HG03342 (cell line): Measurements from ENCODE around the gene DRGX.

Source experiments
- ATAC-seq: cut with Tn5 transposase; IDR thresholded peaks from one replicate; pipeline ENCODE4 v1.9.1; 2021; ENCODE audit warnings: mild to moderate bottlenecking, moderate library complexity; ENCODE audit not compliant: unreplicated experiment

DRGX gene

DNA sequence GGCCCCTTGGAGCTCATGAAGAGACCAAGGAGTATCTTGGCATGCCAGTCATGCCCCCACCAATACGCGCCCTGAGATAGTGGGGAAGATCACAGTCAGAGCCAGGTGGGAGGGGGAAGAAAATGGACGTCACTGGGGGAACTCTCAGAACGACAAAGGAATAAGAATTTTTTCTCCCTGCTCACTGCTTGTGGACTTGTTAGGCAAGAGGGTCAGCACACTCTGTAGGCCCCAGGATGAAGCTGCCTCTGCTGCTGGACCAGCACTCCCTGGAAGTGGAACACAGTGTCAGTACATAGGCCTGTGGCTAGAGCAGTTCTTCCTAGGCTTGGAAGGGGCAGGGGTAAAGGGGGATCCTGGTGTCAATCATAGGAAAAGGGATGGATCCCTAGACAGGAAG, 46.5 kb downstream of the DRGX start:
- ATAC-seq, result no peak

DNA sequence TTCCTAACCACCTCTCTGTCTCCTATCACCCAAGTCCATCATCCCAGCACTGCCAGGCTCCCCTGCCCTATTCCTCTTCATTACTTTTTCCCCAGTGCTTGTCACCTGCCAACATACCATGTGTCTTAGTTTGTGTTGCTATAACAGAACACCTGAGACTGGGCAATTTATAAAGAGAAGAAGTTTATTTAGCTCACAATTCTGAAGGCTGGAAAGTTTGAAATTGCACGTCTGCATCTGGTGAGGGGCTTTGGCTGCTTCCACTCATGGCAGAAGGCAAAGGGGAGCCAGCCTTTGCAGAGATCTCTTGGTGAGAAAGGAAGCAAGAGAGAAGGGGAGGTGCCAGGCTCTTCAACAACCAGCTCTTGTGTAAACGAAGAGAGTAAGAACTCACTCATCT, 47.3 kb downstream of the DRGX start:
- ATAC-seq, result no peak

DNA sequence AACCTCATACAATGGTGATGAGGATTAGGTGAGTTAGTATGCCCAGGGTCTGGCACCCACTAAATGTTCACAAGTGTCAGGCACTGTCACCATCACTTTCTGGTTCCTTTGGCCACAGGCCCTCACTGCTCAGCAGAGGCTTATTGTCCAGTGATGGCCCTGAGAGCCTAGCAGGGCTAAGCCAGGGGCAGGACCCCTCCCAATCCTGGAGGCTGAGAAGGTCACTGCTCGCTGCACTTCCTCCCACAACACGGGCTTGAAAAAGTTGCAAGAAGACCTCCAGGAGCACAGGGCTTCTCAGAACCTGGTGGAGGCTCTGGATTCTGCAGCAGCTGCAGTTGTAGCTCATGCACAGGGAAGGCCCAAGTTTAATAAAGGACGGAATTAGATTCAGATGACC, 48.1 kb downstream of the DRGX start:
- no peak for ATAC-seq

DNA sequence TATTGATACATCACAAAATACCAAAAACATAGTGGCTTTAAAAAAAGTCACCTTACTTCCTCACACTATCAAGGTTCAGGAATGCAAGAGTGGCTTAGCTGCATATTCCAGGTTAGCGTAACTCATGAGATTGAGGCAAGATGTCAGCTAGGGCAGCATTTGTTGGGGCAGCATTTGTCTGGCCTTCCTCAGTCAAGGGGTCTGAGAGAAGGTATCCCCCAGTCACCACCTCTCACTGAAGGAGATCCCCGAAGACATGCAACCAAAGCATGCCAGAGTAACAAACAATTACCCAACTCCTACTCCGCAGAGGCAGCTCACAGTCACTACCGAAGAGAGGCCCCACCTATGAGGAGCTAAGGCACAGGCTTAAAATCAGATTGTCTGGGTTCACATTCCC, 48.5 kb downstream of the DRGX start:
- no peak for ATAC-seq

DNA sequence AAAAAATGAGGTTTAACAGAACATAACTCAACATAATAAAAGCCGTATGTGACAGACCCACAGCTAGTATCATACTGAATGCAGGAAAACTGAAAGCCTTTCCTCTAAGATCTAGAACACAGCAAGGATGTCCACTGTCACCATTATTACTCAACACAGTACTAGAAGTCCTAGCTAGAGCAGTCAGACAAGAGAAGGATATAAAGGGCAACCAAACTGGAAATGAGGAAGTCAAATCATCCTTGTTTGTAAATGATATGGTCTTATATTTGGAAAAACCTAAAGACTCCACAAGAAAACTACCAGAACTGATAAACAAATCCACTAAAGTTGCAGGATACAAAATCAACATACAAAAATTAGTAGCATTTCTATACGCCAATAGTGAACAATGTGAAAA, 51.0 kb downstream of the DRGX start:
- ATAC-seq, result no peak

DNA sequence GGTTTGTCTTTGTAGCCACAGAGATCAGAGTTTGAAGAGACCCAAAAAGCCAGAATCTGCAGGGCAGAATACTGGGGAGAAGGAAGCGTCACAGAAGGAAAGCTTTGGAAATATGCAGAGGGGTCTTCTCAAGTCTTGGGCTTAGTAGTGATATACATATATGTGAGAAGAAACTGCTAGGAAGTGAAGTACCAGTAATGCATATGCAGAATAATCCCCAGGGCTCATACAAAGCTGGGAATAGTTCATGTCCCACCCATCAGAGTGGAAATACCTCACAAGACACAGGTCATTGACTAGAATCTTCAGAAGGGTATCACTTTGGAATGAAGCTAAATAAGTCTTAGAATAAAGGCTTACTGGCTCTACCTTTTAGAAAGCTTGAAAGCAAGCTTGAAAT, 57.3 kb downstream of the DRGX start:
- no peak for ATAC-seq

DNA sequence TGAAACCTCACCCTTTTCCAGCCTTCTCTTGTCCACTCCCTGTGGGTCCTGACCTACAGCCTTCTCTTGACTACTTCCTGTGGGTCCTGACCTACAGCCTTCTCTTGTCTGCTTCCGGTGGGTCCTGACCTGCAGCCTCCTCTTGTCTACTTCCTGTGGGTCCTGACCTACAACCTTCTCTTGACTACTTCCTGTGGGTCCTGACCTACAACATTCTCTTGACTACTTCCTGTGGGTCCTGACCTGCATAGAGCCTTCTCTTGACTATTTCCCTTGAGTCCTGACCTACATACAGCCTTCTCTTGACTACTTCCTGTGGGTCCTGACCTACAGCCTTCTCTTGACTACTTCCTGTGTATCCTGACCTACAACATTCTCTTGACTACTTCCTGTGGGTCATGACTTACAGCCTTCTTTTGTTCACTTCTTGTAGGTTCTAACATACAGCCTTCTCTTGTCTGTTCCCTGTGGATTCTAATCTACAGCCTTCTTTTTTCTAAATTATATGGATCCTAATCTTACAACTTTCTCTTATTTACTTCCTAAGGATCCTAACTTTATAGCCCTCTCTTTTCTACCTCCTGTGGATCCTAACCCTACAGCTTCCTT, 60.4 kb downstream of the DRGX start:
- no peak for ATAC-seq

DNA sequence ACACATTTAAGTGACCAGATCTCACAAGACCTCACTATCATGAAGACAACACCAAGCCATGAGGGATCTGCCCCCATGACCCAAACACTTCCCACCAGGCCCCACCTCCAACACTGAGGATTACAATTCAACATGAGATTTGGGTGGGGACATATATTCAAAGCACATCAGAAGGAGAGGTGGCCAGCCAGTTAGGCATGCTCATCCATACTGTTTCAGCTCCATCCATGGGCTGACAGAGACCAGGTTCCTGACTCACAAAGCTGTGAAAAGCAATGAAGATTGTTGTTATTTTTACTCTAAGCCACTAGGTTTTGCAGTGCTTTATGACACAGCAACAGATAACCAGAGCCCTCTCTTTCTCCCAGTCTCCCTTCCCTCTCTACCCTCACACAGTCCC, 60.9 kb downstream of the DRGX start:
- no peak for ATAC-seq

DNA sequence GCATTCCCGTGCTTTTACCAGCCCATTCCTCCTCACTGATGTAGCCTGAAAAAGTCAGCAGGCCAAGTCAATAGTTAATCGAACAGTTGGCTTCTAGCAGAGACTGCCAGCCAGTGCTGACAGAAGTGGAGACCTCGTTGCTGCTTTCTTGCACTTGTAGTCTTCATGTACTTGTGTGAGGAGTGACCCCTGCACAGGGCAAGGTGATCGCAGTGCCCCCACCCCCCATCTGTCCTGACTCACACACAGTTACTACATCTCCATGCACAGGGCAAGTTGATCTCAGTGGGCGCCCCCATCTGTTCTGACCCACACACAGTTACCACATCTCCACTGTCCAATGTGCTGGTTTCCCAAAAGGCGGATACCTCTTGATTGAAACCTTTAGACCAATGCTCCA, 62.7 kb downstream of the DRGX start:
- ATAC-seq, result no peak

DNA sequence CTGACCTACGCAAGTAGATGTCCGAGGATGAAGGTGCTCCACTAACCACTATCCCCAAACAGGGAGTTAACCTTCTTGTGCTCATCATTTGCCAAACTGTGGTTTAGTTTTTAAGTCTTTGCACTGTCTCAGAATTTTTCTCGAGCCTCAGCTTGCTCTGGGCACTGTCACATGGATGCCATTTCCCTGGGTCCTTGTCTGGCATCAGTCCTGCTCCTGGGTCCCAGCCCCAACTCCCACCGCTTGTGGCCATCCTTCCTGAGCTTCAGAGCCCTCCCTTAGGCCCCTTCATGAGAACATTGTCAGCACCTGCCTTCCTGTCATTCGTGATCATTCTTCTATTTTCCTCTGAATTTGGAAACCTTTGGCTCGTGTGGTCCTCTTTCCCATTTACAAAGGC, 63.1 kb downstream of the DRGX start:
- no peak for ATAC-seq

DNA sequence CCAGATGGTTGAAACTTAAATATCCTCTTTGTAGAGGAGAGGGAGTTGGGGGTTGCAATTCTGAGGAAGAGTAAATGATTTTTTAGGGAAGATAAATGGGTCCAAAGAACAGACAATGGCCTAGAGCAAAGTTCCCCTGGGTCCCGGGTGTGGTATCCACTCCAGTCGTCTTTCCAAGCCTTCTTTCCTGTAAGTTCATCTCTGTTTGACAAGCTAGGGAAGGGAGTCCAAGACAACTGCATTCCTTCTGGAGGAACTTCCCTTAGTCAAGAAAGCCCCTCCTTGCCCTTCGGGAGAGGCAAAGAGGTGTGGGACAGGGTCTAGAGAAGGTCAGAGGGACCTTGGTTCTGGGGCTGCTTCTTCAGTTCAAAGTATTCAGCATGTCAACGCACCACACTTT, 63.6 kb downstream of the DRGX start:
- ATAC-seq, result no peak

DNA sequence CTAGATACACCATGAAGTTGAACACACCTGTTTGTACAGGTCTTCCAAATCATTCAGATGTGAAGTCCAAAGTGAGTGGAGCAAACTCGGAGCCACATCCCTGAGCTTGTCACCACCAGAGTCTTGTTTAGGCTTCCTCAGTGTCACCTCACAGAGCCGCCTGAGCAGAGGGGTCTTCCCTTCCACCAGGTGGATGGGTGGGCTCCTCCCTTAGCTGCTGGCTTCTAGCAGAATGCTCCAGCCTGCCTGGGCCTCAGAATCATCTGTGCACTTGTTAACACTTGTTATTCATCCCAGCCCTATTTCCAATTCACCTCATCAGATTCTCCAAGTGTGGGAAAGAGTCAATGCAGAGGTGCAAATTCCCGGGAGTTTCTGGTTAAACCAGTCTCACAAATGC, 64.5 kb downstream of the DRGX start:
- ATAC-seq, result no peak

DNA sequence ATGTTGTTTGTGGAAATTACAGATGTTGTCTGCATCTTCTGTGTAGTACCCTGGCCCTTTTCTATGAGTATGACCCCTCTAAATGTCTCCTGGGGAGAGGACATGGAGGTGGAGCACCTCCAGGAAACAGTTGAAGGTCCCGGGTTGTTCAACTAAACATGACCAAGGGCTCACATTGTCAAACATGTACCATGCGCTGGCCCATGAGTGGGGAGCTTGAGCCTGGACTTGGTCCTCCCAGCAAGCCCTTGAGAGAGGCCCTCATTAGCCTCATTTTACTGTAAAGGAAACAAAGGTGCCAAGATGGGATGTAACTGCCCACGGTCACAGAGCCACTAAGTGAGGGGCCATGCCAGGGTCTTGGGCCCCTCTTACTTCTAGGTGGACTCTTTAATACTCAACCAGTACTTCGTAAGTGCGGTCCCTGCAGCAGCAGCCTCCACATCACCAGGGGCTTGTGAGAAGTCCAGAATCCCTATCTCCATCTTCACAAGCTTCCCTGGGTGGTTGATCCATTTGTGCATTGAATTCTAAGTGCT, 65.7 kb downstream of the DRGX start:
- ATAC-seq, result no peak

DNA sequence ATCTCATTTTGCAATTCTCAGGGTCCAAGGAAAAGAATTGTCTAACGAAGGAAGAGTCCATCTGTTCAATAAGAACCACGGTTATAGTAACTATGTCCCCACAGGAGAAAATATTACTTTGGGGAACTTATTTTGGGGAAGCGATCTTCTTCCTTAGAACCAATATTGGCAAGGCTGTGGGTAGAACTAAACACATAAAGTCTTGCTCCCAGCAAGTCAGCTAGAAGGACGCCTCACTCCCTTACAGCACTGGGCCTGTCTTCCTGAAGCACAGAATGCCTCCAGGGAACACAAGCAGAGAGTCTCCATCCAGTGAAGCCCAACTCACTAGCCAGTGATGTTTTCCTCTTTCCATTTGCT, 66.8 kb downstream of the DRGX start:
- no peak for ATAC-seq

DNA sequence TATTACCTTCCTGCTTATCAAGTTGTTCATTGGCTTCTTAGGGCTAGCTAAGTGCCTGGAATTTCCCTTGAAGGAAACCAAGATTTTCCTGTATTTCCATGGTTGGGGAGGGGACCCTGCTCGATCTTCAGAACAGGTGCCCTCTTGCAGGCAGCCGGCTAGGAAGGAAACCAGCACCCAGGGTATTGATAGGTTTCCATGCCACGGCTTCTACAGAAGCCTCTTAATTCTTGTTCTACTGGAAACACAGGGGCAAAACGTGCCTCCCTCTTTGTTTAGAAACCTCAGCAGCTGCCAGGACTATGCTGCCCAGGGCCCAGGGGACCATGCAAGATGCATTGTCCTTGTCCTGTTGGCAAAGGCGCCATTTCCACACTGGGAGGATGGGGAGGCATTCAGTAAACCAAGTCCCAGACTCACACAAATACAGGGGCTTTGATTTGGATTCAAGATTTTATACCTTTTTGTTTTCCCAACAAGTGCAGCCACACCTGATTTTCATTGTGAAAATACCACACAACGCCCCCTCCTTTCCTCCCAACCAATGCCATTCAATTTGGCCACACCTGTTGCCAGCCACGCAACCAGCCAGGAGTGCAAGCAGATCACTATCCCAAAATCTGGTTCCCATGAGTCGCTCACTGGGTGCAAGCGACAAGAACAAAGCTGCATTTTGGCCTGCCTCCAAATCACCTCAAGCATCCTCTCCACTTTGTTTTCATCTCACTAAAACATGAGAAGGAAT, 67.3 kb downstream of the DRGX start:
- no peak for ATAC-seq

DNA sequence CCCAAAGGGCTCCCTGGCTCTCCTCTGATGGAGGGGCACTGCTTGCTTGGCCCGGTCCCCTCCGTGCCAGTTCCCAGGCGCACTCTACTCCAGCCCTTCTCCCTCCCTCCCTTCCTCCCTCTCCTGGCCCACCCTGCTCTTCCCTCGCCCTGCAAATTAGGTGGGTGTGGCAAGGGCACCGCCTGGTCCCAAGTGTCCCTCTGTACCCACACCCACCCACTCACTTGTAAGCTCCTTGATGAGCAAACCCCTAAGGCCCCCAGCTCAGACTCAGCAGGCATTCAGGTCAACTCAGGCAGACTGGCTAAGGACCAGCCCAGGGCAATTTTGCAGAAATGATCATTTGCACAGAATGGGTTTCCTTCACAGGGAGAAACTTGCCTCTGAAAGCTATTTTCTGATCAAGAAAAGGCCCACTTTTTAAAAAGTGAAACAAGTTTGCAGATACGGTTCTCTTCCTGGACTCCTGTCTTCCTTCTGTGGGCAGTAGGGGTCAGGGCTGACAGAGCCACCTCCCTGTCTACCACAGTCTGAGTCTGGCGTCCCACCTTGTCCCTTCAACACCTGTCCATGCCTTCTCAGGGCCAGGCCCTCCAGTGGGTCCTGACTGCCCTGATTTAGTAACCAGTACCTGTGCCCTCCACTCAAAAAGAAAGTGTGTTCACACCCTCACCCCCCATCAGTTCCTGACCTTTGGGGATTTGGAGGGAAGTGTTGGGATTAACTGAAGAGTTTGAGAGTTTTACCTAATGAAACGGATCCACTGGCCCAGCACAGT, 68.7 kb downstream of the DRGX start:
- ATAC-seq, result no peak

DNA sequence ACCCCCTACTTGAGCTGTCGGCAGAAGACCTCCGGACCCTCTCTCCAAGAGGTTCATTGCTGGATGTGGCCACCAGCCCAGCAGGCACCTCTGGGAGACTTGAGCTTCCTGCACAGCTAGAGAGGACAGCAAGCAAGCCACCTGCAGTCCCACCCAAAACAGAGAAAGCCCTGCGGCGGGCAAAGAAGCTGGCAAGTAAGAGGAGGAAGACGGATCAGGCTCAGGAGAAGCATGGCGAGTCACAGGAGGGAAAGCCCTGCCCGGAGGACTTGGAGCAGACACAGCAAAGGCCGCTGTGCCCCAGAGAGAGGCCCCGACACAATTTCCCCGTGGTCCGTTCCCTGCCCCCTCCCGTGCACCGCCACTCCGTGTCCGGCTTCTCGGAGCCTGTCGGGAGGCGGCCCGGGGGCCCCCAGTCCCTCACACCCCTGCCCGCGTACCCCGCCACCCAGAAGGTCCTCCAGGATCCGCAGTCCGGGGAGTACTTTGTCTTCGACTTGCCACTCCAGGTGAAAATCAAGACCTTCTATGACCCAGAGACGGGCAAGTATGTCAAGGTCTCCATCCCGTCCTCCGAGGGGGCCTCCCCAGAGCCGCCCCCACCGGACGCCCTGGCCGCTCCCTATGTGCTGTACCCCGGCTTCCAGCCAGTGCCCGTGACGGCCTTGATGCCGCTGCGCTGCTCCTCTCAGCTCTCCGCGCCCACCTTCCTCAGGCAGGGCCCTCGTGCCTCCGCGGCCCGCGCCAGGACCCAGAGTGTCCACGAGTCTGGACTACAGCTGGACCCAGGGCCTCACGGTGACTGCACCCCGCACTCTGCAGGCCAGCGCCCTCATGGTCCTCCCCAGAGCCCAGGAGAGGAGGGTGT, 69.7 kb downstream of the DRGX start:
- ATAC-seq, result no peak

DNA sequence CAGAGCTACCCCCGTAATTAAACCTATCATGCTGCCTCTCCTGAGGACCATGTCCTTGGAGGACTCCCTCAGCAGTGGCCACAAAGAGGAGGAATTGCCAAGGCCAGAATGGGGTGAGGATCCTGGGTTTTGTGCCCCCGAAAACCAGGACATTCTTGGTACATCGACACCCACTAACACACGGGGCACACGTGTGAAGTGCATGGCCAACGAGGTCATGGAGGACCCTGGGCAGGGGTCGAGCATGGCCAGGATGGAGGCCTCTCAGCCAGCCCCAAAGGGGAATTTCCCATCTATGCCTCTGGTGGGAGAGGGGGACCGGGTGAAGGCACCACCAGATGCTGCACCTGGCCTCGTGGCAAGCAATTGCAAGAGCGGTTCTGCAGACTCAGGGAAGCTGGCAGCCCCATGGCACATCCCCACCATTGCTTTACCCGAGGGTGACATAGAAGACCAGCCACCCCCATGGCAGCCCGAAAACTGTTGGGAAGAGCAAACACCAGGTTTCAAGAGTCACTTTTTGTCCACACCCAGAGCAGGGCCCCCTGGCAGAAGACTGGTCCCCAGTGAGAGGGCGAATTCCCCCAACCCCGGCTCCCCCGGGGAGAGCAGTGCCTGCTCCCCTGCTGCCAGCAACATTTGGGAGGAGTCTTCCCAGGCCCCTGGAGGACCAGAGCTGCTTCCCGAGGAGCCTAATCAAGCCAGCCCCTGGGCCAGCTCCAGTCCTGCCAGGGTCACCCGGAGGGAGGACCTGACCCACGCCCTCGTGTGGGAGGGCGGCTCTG, 70.6 kb downstream of the DRGX start:
- ATAC-seq, result no peak

DNA sequence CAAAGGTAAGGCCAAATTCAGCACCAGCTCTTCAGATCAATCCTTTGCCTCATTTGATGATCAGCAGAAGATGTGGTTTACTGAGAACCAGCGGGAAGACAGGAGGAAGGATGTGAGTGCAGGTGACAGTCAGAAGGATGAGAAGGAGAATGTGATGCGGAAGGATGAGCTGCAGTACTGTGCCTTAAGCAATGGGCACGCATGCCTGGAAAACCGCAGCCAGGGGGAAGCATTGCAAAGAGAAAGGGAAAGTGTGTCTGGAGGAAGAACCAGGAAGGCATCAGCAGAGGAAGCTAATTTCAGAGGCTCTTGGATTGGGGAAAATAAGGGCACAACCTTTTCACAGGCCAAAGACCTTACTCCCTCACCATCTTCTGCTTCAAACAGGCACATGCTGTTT, 71.2 kb downstream of the DRGX start:
- no peak for ATAC-seq

DNA sequence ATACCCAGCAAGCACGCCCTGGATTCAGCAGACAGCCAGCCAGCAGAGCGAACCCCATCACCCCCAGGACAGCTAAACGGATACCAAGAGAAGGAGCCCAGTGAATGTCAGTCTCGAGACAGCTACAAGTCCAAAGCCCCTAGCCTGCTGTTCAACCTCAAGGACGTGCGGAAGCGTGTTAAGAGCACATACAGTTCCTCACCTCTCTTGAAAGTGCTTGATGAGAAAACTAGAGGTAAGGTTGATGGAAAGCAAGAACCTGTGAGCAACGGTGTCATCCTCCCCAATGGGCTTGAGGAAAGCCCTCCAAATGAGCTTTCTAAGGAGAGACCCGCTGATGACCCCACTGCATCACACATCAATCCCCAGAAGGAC, 72.0 kb downstream of the DRGX start:
- no peak for ATAC-seq
